ENCODE data around the gene SMIM22. TPM values are rescaled to one million over a fixed set of nuclear protein-coding genes. Genes with fewer than 3 reads are reported as not detected.

The SMIM22 gene
- total and polyA plus RNA-seq, 12 donors: 1.9 TPM; not detected in 11

- TF ChIP-seq CTCF (IDR thresholded peaks at IDR 0.05) (no peak), POLR2A (IDR thresholded peaks at IDR 0.05) (peak; percentile 47 to 77)
- Histone ChIP-seq H3K9me3 (replicated peaks in 1 of 3) (no peaks in the 10 kb centered on the region), H3K27me3 (no peaks in the 10 kb centered on the region), H3K36me3 (replicated peaks in 1 of 2) (peaks cover 0 to 33% of the 10 kb centered on the region in 2 donors), H3K4me3 (peak within 1 kb of the TSS; percentile 38 to 98 (median 95)), H3K4me1 (replicated peaks in 1 of 2) (peaks cover 21 to 31% of the 10 kb centered on the region in 2 donors), H3K27ac (peak within 1 kb of the TSS; percentile 46 to 91 (median 83))
- WGBS, 4 donors: 2 to 14% (median 4%) methylated on average over 13 to 72 of the region's 72 CpGs
- peak; percentile 97 to 100 (median 98) for DNase-seq
- intact Hi-C loops (cut with DNase I): no loop called here
These were observed 28.1 kb upstream of the SMIM22 start, which contains the start of gene ZNF500 for GRCh38 chr16:4766875-4767628. Gene ZNF500 (minus strand): TSS chr16:4767162. CDS start chr16:4765978, 1,184 bp downstream.

GRCh38 chr16:4767872-4768548, 27.2 kb upstream of the SMIM22 start:
- DNase-seq: peak in 6 of 7 donors; percentile 48 to 76 (median 62)
- H3K4me1 ChIP-seq (replicated peaks in 1 of 2): peaks cover 21 to 31% of the 10 kb centered on the region in 2 donors
- peak overlapping the region; percentile 37 to 91 (median 83) for H3K27ac ChIP-seq

GRCh38 chr16:4768549-4769305, 26.4 kb upstream of the SMIM22 start:
- H3K27me3 ChIP-seq: no peaks in the 10 kb centered on the region
- H3K27ac ChIP-seq: peak overlapping the region; percentile 37 to 91 (median 83)
- no peaks in the 10 kb centered on the region for H3K9me3 ChIP-seq (replicated peaks in 1 of 3)
- intact Hi-C loops (cut with DNase I): no loop called here
- TF ChIP-seq CTCF (IDR thresholded peaks at IDR 0.05): no peak
- TF ChIP-seq POLR2A (IDR thresholded peaks at IDR 0.05): peak; percentile 31 to 86
- H3K36me3 ChIP-seq (replicated peaks in 1 of 2): peaks cover 0 to 16% of the 10 kb centered on the region in 2 donors
- peak overlapping the region in 3 of 4 donors; percentile 20 to 54 (median 50) for H3K4me3 ChIP-seq
- peaks cover 21 to 31% of the 10 kb centered on the region in 2 donors for H3K4me1 ChIP-seq (replicated peaks in 1 of 2)
- peak; percentile 97 to 99 (median 97) for DNase-seq
- WGBS, 4 donors: 4 to 11% (median 5%) methylated on average over 11 to 48 of the region's 48 CpGs

More at GRCh38 chr16:4767872-4768548, 27.2 kb upstream of the SMIM22 start:
- Histone ChIP-seq H3K36me3 (replicated peaks in 1 of 2) (peaks cover 0 to 23% of the 10 kb centered on the region in 2 donors), H3K4me3 (peak overlapping the region in 2 of 4 donors; percentile 50 to 54), H3K9me3 (replicated peaks in 1 of 3) (no peaks in the 10 kb centered on the region), H3K27me3 (no peaks in the 10 kb centered on the region)
- intact Hi-C loops (cut with DNase I): no loop called here
- TF ChIP-seq CTCF (IDR thresholded peaks at IDR 0.05) (no peak), POLR2A (IDR thresholded peaks at IDR 0.05) (no peak)
- WGBS, 4 donors: 27 to 46% (median 37%) methylated on average over 17 of the region's 17 CpGs

GRCh38 chr16:4769306-4769638, 25.9 kb upstream of the SMIM22 start:
- whole genome bisulfite sequencing, 4 donors: 51 to 57% (median 54%) methylated on average over 7 of the region's 7 CpGs
- peak overlapping the region in 2 of 4 donors; percentile 50 to 54 for H3K4me3 ChIP-seq
- H3K9me3 ChIP-seq (replicated peaks in 1 of 3): no peaks in the 10 kb centered on the region
- H3K36me3 ChIP-seq (replicated peaks in 1 of 2): peaks cover 0 to 10% of the 10 kb centered on the region in 2 donors
- DNase-seq: no peak
- TF ChIP-seq POLR2A (IDR thresholded peaks at IDR 0.05) (no peak), CTCF (IDR thresholded peaks at IDR 0.05) (no peak)
- H3K27me3 ChIP-seq: no peaks in the 10 kb centered on the region
- peak overlapping the region in 1 of 5 donors; percentile 83 for H3K27ac ChIP-seq
- intact Hi-C loops (cut with DNase I): no loop called here
- H3K4me1 ChIP-seq (replicated peaks in 1 of 2): peaks cover 21 to 31% of the 10 kb centered on the region in 2 donors
